GM18870 (cell line): ENCODE measurements around the gene AOPEP.

Experiments used
- ATAC-seq: cut with Tn5 transposase; IDR thresholded peaks from one replicate; pipeline ENCODE4 v1.9.1; 2021; ENCODE audit warnings: moderate library complexity; ENCODE audit not compliant: unreplicated experiment

The AOPEP gene

DNA sequence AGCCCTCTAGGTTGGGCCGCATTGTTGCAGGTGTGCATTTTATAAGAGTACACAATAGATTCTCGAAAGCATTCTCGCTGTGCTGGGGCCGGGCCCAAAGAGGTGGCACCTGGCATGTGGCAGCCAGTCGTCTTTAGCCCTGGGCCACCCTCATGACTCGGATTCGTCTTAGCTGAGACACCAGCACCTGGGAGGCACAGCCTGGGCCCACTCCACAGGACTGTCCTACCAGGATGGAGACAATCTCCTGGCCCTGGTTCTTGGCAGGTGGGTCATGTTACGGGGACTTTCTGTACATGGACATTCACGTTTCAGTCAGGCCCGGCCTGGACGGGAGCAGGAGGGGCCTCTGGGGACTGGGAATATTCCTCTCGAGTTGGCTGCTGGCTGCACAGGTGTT lies 378.5 kb downstream of the AOPEP start:
- no peak for ATAC-seq

DNA sequence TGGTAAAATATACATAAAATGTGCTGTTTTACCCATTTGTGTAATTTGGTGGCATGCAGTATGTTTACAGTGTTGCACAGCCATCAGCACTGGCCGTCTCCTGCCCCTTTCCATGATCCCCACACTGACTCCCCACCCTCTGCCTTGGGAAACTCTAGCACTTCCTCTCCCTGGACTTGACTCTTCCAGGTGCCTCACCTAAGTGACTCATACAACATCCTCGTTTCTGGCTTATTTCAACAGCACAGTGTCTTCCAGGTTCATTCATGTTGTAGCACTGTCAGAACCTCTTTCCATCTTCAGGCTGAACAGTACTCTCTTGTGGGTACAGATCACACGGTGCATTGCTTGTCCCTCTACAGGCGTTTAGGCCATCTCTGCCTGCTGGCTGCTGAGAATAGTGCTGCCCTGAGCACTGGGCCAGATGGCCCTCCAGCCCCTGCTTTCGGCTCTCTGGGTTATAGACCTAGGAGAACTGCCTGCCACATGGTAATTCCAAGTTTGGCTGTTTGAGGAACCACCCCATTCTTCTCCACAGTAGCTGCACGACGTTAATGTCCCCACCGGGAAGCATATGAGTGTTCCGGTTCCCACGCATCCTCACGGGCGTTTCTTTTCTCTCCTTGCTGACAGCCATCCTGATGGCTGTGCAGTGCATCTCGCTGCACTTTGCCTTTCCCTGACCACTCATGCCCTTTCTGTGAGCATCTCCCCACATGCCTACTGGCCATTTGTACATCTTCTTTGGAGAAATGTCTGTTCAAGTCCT lies 379.2 kb downstream of the AOPEP start:
- no peak for ATAC-seq

DNA sequence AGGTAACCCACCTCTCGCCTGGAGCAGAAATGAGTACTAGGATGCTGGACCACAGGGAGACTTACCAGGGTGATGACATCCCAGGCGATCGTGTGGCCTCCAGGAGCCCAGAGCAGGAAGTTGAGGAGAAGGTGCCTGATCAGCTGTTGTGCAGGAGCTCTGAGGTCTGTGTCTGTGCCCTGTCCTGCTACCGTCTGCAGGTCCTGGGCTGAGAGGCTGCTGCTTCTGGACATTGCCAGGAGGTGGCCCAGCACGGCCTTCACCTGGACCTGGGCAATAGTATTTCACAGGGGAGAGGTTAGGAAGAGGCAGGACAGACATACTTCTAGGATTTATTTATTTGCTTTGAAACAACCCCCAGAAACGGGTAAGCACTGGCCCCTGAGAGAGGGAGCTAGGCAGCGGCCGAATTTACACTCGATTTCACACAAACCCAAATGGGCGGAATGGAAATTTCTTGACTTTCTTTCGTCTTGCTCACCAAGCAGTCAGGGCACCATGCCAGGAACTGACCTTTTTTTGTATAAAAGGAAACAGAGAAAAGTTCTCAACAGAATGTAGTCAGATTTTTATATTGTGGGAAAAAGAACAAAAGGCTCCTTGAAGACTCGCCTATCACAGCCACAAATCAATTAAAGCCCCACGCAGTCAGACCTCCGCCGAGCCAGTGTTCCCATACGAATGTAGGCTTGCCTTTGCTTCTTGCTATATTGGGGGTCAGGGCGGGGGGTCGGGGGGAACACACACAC lies 380.7 kb downstream of the AOPEP start:
- no peak for ATAC-seq

DNA sequence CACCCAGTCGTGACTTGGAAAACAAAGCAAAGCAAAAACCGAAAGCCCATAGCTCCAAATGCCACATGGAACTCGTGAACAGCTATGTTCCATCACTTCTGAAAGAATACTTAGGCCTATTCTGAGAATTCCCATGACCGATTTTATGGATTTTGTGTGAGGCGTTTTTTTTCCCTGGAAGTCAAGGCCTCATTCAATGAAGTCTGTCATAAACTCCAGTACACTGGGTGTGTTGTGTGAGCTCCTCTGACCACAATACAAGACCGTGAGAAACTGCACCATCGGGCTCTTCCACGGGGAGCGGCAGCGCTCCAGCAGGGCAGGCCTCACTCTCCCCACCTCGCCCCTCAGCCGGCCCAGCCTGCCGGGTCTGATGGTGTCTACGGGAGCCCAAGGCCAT lies 381.5 kb downstream of the AOPEP start:
- no peak for ATAC-seq

DNA sequence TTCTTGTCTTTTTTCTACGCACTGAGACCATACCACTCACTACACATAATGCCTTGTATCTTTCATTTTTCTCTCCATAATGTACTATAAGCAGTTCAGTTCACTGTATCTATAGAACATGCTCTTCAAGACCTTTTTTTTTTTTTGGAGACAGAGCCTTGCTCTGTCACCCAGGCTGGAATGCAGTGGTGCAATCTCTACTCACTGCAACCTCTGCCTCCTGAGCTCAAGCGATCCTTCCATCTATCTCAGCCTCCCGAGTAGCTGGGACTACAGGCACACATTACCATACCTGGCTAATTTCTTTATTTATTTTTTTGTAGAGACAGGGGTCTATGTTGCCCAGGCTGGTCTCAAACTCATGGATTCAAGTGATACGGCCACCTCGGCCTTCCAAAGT lies 382.3 kb downstream of the AOPEP start:
- no peak for ATAC-seq

DNA sequence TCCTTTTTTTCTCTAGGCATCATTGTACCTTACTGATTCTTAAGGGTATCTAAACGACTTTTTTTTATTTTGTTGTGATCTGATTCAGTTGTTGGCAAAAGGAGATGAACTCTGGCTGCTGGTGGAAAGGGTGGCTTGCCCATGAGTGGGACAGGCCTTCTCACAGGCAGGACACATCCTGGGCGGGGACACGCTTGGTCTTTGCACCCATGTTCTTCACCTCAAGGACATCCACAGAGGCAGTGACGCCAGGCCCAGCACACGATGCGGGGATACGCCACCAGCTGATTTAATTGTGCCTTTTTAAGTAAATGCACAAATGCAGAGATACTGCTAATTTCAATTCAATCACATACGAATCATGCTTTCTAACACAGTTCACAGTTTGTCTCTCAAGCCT lies 383.0 kb downstream of the AOPEP start:
- ATAC-seq = no peak

DNA sequence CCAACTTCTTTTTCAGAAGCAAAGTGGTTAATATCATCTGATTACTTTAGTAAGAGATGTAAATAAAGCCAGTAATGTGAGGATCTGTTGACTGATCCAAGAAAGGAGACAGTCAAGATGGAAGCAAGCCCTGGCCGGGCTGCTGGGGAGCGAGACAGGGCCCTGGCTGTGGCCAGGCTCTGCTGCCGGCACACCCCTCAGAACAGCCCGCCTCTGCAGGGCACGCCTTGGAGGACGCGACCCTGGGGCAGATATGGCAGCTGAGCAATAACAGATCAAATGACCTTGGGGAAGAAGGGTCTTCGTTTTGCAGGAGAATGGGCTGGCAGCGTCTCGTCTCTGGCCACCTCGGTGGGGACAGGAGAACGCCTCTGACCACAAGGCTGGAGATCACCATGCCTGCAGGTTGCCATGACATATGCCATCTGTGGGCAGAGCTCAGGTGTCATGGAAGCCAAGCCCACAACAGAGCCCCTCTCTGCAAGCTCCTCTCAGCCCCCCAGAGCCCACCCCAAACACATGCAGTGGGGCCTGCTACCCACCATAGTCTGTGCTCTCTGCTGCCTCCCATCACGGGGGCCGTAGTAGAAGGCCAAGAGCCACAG lies 384.5 kb downstream of the AOPEP start:
- ATAC-seq = no peak

DNA sequence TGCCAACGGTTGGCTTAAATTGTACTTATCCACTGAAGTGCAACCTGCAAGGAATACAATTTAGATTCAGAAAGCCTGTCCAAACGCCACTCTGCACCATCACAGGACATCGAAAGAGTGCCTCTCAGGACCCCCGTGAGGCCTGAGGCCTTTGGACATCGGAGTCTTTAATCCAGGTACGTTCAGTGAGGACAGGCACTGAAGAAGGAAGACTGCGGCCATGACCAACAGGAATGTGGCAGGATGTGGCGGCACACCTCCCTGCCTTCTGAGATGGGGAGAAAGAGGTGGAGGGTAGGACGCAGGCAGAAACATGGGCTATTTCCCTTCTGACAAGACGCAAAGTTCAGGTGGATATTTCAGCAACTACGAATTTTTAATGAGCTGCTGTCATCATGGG lies 385.2 kb downstream of the AOPEP start:
- ATAC-seq = no peak

DNA sequence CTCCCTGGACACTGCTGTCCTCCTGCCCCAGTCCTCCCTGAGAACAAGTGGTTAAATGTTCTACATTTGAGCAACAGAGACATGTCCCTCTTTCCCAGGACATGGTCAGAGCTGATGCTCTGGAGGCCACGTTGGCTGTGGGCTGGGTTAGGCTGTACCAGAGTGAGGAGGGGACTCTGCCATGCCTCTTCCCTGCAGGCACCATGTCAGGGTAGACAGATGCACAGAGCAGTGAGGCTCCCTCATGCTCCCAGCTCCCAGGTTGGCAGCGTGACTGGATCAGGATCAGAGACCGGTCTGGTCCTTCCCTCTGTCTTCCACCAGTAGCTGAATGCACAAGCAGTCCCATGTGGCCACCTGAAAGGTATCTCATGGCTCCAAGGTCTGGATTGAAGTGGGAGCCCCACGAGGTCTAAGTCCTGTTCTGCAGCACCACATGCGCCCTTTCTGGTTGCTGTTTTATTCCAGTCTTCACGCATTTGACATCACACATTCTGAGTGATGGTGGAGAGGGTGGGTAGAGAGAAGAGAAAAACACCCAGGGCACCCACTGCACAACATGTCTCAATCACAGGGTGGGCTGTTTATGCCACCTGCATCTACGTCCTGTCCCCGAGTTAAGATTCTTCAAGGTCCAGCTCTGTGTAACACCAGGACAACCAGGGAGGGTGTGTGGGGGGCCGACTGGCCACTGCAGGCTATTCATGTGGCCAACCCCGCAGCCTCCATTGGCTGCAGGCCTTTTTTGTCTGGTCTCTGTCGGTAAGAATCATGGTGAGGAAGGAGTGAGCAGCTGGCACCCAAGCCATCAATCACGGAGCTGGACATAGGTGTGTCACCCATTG lies 386.2 kb downstream of the AOPEP start:
- no peak for ATAC-seq

DNA sequence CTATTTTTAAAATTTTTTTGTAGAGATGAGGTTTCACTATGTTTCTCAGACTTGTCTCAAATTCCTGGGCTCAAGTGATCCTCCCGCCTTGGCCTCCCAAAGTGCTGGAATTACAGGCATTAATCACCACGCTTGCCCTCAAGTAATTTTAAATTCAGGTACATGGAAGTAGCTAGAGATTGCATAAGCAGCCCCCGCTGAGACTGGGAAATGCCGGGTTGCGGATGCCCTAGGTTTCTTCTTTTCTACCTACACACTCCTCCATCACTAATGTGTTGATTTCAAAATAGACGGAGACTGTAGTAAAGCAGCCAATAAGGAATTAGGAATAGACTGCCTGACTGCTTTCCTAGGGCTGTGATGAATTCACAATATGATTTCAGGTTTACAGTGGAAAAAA lies 388.6 kb downstream of the AOPEP start:
- no peak for ATAC-seq

DNA sequence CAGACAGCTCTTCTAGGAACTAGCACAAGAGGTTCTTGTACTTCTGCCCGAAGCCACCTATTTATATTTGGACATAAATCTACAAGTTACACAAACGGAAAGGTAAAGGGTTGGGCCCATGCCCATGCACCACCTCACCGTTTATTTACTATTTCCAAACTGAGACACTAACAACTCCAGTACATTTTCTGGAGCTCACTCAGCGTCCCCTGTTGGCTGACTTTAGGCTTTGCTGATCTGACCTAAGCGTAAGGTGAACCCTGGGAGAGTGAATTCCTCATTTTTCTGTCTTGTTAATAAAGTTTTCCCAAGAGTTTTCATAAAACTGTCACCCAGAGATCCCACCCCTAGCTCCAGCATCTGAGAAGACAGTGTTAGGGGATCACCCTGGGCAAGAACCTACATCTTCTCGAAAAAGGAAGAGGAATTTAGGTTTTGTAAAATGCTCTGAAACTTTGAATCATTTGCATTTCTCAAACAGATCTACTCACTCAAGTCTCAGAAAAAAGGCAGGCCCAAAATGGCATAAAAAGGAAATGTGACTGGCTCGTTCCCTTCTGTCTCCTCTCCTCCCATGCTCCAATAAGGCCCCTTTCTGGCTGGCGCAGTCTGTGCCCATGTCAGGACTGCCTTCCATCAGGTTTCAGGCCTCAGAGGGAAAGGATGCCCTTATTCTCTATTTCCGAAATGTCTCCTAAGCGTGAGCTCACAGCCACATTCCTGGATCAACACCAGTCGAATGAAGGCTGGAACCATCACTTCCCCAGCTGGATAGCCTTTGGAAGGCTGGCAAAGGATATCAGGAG lies 389.7 kb downstream of the AOPEP start:
- no peak for ATAC-seq

DNA sequence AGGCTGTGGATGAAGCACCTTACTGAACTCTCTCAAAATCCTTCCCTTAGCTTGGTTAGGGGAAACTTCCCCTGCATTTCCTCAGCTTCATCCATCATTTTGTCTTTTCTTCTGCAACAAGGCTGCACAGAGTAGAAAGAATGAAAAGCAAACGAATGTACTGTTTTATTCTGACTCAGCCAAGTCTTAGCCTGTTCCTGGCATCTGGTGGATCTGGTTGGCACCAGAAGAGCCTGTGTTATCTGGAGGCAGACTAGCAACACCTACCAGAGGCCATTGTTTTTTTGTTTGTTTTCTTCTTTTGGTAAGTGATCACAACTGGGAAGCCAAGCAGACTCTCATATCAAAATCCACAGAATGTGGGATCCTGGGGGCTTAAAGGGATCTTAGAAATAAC lies 390.3 kb downstream of the AOPEP start:
- ATAC-seq = no peak

DNA sequence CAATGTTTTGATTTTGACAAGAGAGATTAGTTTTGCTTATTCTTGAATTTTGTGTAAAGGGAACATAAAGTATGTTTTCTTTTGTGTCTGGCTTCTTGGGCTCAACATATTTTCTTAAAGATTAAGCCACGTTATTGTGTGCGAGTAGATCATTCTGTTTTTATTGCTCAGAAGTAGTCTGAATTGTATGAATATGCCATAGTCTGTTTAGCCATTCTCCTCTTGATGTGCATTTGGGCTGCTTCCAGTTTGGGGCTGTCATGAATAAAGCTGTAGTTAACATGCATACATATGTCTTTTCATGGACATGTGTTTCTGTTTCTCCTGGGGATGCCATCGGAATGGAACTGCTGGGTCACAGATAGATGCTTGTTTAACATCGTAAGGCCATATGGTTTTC lies 392.1 kb downstream of the AOPEP start:
- ATAC-seq = no peak

DNA sequence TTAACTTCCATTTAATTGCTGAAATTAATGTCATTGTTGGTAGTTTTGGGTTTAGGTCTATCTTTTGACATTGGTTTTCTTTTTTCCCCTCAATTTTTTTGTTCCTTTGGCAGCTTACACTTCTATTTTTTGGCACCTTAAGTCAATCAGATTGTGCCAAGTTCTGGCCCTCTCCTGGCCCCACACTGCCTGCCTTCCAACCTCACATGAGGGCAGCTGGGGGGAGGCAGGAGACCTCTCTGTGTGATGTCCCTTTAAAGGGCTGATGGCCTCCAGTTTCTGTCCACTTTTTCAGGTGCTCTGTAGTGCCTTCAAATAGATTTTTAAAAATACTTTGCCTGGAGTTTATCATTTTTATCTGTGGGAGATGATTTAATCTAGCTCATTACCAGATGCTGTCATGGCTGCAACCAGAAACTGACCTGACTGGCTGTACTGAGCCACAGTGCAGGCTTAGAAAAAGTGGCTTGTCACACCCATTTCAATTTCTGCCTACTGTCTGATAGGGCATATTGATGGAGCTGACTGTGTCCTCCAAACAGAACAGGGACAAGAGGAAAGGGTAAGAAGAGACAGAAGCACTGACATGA lies 394.4 kb downstream of the AOPEP start:
- no peak for ATAC-seq

DNA sequence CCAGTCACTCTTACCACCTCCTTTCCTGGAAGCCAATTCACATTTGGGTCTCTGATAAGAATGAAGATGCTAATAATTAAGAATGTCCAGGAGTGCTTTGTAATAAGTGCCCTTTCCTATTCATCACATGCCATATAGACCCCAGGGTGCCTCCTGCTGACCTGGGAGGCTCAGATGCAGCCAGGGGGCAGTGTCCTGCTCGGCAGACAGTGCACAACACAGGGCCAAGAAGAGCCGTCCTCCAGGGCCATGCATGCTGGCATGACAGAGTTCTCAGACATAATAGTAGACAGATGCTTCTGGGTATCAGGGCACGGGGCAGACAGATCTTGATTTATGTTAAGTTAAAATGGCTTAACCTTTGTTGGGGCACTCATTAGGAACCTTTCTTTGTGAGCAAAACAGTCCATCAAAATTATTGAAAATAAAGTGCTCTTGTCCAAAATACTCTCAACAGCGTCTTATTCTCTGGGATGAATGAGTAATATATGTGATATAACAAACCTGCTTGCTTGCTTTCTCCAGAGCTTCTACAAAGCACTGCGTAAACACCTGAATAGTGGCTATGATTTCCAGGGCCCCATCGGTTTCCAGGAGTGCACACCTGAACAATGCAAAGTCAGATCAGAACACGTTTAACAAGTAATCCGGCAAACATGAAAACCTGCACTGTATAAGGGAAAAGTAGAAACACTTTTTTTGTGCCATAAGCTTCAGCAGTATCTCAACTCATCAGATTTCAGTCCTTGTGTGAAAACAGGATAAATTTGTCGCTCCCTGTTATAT lies 398.3 kb downstream of the AOPEP start:
- ATAC-seq = no peak

DNA sequence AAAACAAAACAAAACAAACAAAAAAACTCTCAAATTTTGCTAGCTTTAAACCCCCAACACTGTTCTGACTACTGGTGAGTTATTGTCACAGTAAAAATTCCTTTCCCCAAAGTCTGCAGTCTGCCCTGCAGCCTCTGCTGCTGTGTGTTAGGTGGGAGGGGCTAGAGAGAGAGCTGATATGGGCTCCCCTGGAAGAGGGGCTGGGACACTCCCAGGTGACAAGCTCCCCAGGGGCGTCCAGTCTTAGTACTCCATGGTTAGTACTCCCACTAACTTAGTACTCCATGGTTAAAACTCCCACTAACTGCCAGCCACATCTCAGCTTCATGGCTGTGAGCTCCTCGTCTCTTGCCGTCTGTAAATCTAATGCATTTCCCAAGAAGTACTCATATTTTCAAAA lies 399.2 kb downstream of the AOPEP start:
- ATAC-seq = no peak

DNA sequence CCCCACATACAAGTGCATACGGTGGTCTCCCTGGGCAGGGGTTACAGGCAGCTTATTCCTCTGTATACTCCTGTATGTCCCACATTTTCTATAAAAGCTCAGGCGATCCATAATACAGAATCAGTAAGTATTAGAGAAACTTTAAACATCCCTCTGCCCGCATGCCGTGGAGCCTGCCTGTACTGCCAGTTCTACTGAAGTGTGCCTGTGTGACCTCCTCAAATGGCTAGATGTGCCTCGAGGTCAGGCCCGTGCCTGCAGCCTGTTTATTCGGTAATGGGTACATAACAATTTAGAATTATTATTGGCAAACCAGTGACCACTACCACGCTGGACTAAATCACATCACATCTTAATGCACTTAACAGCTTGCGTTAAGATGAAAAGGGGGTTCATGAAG lies 400.2 kb downstream of the AOPEP start:
- no peak for ATAC-seq

DNA sequence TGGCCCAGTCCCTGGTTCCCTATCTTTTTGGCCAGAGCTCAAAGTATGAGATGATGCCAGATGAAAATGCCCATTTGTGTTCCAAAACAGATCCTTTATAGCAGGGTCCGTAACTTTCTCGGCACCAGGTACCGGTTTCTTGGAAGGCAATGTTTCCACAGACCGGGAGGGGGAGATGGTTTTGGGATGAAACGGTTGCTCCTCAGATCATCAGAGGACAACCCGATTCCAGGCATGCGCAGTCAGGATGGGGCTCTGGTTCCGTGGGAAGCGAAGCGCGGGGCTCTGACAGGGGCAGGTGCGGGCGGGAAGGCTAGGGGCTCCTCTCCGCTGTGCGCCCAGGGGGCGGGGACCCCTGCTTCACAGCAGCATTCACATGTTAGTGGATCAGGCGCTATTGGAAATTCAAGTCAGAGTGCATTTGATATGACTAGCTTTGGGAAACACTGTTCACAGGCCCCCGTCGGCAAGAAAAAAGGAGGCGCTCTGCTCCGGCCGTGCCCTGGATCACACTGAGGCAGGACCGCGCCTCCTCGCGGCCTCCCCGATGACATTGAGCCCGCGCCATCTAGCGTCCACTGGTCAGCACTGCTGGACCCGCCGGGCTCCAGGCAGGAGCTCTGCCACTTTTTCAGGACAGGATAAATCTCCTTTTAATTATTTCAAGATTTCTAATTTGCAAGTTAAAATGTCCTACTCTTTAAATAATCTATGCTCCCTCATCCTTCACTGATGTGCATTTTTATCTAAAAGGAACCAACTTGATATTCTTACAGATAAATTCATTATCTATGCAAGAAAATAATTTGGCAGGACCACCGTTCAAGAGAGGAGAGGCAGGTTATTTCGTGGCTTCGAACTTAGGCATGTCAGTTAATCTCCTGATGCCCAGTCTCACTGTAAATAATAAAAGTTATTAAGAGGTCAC lies 401.0 kb downstream of the AOPEP start:
- no peak for ATAC-seq
